Fibroblast of skin of scalp (primary cell): ENCODE measurements around the gene CENPB.
A peak's percentile ranks its signal among the peaks of the same experiment; 100 is the strongest.

ENCODE experiments used
- DNase-seq: peaks from one replicate; pipeline ENCODE4 v3.0.0-alpha.2; 2013

The CENPB gene

GRCh38 chr20:3766422-3767109 lies 20.0 kb downstream of the CENPB start:
- DNase-seq: no peak

DNA sequence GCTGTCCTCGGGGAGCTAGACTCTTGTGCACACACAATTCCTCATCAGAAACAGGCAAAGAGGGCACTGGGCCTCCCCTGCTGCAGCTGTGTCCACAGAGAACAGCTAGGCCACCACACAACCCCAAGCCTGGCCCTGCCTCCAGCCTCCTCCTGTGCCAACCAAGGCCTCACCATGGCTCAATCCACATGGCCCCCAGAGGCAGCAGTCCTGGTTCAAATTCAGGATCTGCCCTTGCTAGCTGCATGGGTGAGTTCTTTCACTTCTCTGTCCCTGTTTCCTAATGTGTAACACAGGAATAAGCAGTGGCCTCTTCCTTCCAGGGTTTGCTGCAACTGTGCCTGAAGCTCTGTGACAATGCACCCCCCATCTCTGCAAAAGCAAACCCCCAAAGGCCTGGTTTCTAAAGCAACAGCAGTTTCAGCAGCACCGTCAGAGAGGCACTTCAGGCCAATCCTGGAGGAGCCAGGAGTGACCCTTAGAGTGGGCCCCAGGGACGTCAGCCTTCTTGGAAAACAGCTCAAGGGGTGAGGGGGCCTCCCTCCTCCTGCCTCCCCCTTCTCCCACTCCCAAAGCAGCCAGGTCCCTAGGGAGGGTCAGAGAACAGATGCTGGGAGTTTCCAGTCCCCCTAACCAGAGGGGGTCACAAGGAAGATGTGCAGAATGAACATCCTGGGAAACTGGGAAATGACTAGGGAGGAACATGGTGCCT lies 21.2 kb downstream of the CENPB start:
- no peak for DNase-seq

- no peak for DNase-seq
These were observed 21.9 kb downstream of the CENPB start for GRCh38 chr20:3764659-3765058.

DNA sequence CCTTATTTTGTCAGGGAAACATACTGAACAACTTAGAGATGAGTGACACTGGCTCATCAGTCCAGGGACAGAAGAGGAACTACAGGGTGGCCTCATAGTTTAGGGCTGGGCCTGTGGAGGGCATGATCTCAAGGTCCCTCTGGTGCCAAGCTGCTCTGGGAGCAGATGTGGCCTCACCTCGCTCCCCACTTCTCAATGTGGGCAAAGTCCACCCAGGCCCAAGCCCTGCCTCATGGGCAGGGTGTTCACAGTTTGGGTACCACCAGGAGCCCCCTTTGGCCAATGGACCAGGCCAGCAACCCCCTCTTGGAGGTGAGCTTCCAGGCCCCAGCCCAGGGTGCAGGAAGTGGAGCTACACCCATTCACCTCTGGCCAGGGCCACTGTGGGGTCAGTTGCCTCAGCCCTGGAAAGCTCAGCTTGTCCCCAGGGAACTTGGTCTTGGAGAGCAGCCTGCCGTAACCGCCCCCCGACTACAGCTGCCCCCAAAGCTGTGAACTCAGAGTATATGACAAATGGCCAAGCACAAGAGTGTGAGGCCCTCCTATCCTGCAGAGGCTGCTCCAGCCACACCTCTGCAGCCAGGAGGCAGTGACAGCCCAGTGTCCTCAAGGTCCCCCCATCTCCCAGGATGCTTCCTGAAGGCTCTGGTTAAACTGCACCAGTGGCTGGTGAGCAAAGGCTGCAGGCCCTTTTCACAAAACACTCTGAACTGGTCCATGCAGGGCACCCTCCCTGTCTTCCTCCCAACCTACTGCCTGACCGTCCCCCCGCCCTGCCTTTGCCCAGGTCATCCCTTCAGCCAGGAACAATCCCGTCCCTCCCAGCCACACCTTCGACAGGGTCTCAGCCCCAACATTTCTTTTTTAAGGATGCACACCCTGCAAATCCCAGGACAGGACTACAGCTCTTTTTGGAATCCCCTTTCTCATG lies 22.6 kb downstream of the CENPB start:
- no peak for DNase-seq

GRCh38 chr20:3760655-3761348 lies 25.7 kb downstream of the CENPB start:
- DNase-seq: no peak

DNA sequence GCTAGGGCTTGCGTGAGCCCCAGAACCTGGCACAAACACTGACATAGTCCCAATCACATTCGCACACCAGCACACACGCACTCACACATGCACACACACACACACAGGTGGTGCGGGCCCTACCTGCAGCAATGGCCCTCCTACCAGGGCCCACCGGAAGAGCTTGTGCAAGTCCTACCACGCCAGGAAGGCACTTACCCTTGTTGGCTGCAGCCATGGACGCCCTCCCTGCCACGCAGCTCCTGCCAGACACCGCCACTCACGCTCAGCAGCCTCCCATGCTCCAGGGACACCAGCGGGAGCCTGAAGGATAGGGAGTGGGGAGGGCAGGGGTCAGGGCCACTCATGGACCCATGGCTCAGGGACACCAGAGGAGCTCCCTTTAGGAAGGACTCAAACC lies 26.7 kb downstream of the CENPB start:
- DNase-seq: no peak

GRCh38 chr20:3759316-3759823 lies 27.2 kb downstream of the CENPB start:
- no peak for DNase-seq

- no peak for DNase-seq
These were observed 28.0 kb downstream of the CENPB start for GRCh38 chr20:3758566-3758965.

- no peak for DNase-seq
These were observed 29.3 kb downstream of the CENPB start for GRCh38 chr20:3757268-3757667.

GRCh38 chr20:3755814-3756480 lies 30.6 kb downstream of the CENPB start:
- DNase-seq: no peak

GRCh38 chr20:3755269-3755668 lies 31.3 kb downstream of the CENPB start:
- DNase-seq: no peak

GRCh38 chr20:3754276-3754630 lies 32.3 kb downstream of the CENPB start:
- no peak for DNase-seq

DNA sequence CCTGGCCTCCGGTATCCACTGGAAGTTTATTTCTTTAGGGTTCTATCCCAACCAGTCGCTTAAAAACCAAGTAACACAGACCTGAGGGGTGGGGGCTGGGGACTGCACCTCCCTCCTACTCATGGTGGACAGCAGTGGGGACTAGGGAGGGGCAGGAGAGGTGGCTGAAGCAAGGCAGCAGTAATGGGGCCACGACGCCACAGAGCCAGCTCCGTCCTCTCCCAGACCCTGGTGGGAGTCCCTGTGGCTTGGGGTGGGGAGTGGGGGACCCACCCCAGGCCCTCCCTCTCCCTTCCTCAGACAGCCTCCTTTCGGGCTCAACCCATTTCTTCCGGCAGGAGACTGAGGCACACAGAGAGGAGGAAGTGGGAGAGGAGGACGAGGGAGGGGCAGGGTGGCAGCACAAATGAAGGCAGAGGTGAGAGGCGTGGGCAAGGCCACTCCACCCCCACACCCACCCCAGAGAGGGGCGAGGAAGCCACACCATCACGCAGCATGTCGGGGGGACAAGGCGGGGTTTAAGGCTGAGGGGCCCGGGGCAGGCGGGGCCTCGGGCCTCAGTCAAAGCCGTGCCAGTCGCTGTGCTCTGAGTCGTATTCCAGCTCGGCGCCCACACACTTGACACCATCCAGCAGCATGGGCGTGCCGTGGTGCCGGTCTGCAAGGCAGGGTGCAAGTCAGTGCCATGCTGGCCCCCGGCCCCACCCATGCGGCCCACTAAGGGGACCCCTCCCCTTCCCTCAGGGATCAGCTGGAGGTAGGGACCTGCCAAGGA lies 32.9 kb downstream of the CENPB start:
- no peak for DNase-seq

DNA sequence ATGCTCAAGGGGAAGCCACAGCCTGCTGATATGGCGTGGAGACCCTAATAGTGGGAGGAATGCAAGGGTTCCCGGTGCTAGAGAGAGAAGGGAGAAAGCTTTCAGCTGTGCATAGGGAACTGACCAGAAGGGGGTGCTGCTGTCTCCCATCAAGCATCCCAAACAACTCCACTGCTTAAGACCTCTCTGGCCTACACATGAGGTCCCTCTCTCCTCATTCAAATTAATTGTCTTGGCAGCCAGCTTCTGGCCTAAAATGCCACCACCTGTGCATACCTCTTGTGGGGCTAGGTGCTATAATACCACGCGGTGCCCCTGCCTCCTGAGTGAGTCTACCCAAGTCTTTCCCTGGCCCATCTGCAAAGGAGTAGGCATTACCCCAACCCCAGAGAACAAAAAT lies 33.4 kb downstream of the CENPB start:
- DNase-seq: peak; percentile 64

GRCh38 chr20:3752386-3752759 lies 34.2 kb downstream of the CENPB start:
- no peak for DNase-seq

GRCh38 chr20:3751675-3752385 lies 34.7 kb downstream of the CENPB start:
- DNase-seq: no peak

- no peak for DNase-seq
These were observed 35.2 kb downstream of the CENPB start for GRCh38 chr20:3751305-3751674.

DNA sequence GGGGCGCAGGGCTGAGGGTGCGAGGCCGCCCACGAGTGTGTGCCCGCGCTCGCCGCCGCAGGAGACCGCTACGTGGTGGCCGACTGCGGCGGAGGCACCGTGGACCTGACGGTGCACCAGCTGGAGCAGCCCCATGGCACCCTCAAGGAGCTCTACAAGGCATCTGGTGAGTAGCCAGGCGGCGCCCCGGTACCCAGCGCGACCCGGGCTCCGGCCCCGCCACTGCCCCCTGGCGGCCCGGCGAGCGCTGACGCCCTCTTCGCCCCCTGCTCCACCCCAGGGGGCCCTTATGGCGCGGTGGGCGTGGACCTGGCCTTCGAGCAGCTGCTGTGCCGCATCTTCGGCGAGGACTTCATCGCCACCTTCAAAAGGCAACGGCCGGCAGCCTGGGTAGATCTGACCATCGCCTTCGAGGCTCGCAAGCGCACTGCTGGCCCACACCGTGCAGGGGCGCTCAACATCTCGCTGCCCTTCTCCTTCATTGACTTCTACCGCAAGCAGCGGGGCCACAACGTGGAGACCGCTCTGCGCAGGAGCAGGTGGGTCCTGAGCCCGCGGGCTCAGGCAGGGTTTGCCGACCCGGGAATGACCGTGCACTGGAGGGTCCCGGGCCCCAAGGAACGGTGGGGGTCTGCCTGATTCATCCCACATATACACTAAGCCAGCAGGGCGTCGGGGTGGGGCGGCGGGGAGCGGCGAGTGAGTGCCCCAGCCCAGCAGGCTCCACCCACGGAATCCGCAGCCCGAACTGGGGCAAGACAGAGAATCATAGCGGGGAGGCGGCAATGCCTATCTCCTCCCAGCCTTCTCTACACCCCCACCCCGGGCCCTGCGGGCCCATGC lies 36.6 kb downstream of the CENPB start:
- DNase-seq: no peak

DNA sequence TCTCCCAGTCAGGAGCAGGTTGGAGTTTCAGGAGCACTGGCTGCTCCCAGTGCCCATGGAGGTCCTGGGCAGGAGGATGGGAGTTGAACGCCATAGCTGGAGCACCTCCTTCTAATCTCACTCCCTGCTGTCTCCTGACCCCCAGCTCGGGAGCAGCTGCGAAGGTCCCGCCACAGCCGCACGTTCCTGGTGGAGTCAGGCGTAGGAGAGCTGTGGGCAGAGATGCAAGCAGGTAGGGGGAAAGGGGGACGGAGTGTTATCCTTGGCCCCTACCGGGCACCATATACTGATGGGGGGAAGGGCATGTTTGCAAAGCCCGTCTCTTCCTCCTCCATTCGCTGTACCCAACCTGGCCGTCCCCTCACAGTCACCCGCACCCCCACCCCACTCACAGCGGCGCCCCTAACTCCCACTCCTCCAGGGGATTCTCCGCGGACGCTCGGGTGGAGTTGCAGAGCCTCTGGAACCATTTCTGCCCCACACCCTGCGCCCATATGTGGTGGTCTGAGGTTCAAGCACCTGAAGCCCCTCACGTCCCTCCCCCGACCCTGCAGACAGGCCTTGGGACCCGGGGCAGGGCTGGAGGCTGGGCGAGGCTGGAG lies 37.4 kb downstream of the CENPB start:
- no peak for DNase-seq
